ENCODE measurements around the gene MCTP1.

MCTP1 gene

GRCh38 chr5:95110118-95110517, 174.8 kb downstream of the MCTP1 start:
- ChIA-PET CTCF (no interaction called here), POLR2A (no interaction called here)
- no peak for DNase-seq (ENCODE audit: extremely low spot score)
- TF ChIP-seq HDGF (IDR thresholded peaks at IDR 0.05; ENCODE audit: borderline replicate concordance) (no peak), L3MBTL2 (conservative IDR thresholded peaks at IDR 0.05) (no peak), ZNF384 (IDR thresholded peaks at IDR 0.05) (no peak), TARDBP (IDR thresholded peaks at IDR 0.05) (no peak), BHLHE40 (IDR thresholded peaks at IDR 0.05; ENCODE audit: borderline replicate concordance) (no peak), FOXA1 (IDR thresholded peaks at IDR 0.05) (no peak), ARNT (IDR thresholded peaks at IDR 0.05) (no peak), LEF1 (IDR thresholded peaks at IDR 0.05; ENCODE audit: borderline replicate concordance) (no peak), CTBP1 (IDR thresholded peaks at IDR 0.05; ENCODE audit: borderline replicate concordance) (no peak)

DNA sequence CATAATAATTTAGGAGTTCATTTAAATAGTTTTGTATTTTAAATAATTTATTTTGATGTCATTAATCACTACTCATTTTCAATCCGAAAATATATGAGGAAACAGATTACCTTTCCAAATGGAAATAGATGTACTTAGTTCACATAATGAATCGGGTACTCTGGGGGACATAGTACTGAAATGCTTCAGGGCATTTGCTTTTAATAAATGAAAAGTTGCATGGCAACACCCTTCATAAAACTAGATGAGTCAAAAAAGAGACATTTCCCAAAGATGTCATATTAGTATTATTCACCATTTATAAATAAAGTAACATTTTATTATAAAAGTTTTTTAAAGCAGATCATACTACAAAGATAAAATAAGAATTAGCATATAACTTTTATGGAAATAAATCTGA, 177.8 kb downstream of the MCTP1 start:
- DNase-seq (ENCODE audit: extremely low spot score): no peak
- ChIA-PET CTCF (no interaction called here), POLR2A (no interaction called here)
- TF ChIP-seq FOXM1 (IDR thresholded peaks at IDR 0.05; ENCODE audit: borderline replicate concordance) (no peak), CTBP1 (IDR thresholded peaks at IDR 0.05; ENCODE audit: borderline replicate concordance) (no peak), BHLHE40 (IDR thresholded peaks at IDR 0.05; ENCODE audit: borderline replicate concordance) (no peak), NFRKB (IDR thresholded peaks at IDR 0.05) (no peak), L3MBTL2 (conservative IDR thresholded peaks at IDR 0.05) (no peak), ZNF384 (IDR thresholded peaks at IDR 0.05) (no peak), TARDBP (IDR thresholded peaks at IDR 0.05) (no peak), HDGF (IDR thresholded peaks at IDR 0.05; ENCODE audit: borderline replicate concordance) (no peak), ARNT (IDR thresholded peaks at IDR 0.05) (no peak), SP1 (IDR thresholded peaks at IDR 0.05) (no peak)

DNA sequence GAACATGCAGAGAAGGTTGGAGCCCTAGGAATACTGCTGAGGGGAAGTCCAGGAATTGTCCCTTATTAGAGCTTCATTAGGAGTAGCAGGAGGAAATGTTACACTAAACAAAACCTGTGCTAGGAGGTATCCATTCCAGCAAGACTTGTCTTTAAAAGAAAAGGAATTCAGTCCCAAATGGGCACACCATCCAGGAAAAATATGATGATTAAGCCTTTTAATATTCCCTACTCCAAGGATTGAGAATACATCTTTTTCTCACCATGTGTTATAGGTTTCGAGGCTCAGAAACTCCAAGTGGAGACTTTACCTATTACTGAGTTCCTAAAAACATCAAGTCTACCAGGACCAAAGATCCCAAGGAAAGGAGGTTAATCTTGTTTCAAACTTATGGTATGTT, 179.3 kb downstream of the MCTP1 start:
- CTCF ChIA-PET: no interaction called here
- POLR2A ChIA-PET: no interaction called here
- TF ChIP-seq SUZ12 (IDR thresholded peaks at IDR 0.05) (no peak), CTBP1 (IDR thresholded peaks at IDR 0.05; ENCODE audit: borderline replicate concordance) (no peak), L3MBTL2 (conservative IDR thresholded peaks at IDR 0.05) (no peak), FOXM1 (IDR thresholded peaks at IDR 0.05; ENCODE audit: borderline replicate concordance) (no peak), BHLHE40 (IDR thresholded peaks at IDR 0.05; ENCODE audit: borderline replicate concordance) (no peak), ZNF384 (IDR thresholded peaks at IDR 0.05) (no peak), FOXK2 (IDR thresholded peaks at IDR 0.05) (no peak), FOXA1 (IDR thresholded peaks at IDR 0.05) (no peak), ARNT (IDR thresholded peaks at IDR 0.05) (no peak)
- no peak for DNase-seq (ENCODE audit: extremely low spot score)

GRCh38 chr5:95102687-95103086, 182.2 kb downstream of the MCTP1 start:
- no peak for DNase-seq (ENCODE audit: extremely low spot score)
- CTCF ChIA-PET: no interaction called here
- TF ChIP-seq FOXA1 (IDR thresholded peaks at IDR 0.05) (no peak), LEF1 (IDR thresholded peaks at IDR 0.05; ENCODE audit: borderline replicate concordance) (no peak), ZNF384 (IDR thresholded peaks at IDR 0.05) (no peak), BHLHE40 (IDR thresholded peaks at IDR 0.05; ENCODE audit: borderline replicate concordance) (no peak), CTBP1 (IDR thresholded peaks at IDR 0.05; ENCODE audit: borderline replicate concordance) (no peak), TARDBP (IDR thresholded peaks at IDR 0.05) (no peak), ELF4 (IDR thresholded peaks at IDR 0.05) (no peak)
- POLR2A ChIA-PET: no interaction called here

- DNase-seq (ENCODE audit: extremely low spot score): no peak
- POLR2A ChIA-PET: no interaction called here
- TF ChIP-seq L3MBTL2 (conservative IDR thresholded peaks at IDR 0.05) (no peak), CTBP1 (IDR thresholded peaks at IDR 0.05; ENCODE audit: borderline replicate concordance) (no peak), FOXA1 (IDR thresholded peaks at IDR 0.05) (no peak), NFRKB (IDR thresholded peaks at IDR 0.05) (no peak), ELF4 (IDR thresholded peaks at IDR 0.05) (no peak), LEF1 (IDR thresholded peaks at IDR 0.05; ENCODE audit: borderline replicate concordance) (no peak), TARDBP (IDR thresholded peaks at IDR 0.05) (no peak), SUZ12 (IDR thresholded peaks at IDR 0.05) (no peak), BHLHE40 (IDR thresholded peaks at IDR 0.05; ENCODE audit: borderline replicate concordance) (no peak), PKNOX1 (IDR thresholded peaks at IDR 0.05) (no peak), FOXM1 (IDR thresholded peaks at IDR 0.05; ENCODE audit: borderline replicate concordance) (no peak)
- CTCF ChIA-PET: no interaction called here
Observed at GRCh38 chr5:95102080-95102479, 182.8 kb downstream of the MCTP1 start.

DNA sequence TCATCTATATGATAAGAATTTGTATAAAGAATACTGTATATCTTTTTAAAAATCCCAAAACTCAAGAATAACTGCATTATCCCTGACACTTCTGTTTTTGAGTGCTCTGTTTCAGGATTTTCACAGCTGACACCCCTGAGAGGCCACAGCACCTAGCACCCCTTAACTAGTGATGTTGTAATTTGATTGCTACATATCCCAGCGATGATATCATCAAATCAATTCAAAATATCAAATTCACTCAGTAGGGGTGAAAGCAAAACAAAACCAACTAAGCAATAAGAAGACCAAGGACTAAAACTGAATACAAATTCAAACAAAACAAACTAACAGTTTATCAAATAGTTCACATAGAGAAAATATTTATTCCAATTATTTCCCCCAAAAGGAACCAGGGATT, 184.3 kb downstream of the MCTP1 start:
- ChIA-PET CTCF (no interaction called here), POLR2A (no interaction called here)
- no peak for DNase-seq (ENCODE audit: extremely low spot score)
- TF ChIP-seq NFRKB (IDR thresholded peaks at IDR 0.05): no peak
- no peak for TF ChIP-seq BHLHE40 (IDR thresholded peaks at IDR 0.05; ENCODE audit: borderline replicate concordance)
- no peak for TF ChIP-seq FOXK2 (IDR thresholded peaks at IDR 0.05)
- no peak for TF ChIP-seq ZNF384 (IDR thresholded peaks at IDR 0.05)
- no peak for TF ChIP-seq TARDBP (IDR thresholded peaks at IDR 0.05)
- no peak for TF ChIP-seq CTBP1 (IDR thresholded peaks at IDR 0.05; ENCODE audit: borderline replicate concordance)
- TF ChIP-seq L3MBTL2 (conservative IDR thresholded peaks at IDR 0.05): no peak
- no peak for TF ChIP-seq HDGF (IDR thresholded peaks at IDR 0.05; ENCODE audit: borderline replicate concordance)
- TF ChIP-seq ARNT (IDR thresholded peaks at IDR 0.05): no peak
- no peak for TF ChIP-seq SP1 (IDR thresholded peaks at IDR 0.05)
- TF ChIP-seq LEF1 (IDR thresholded peaks at IDR 0.05; ENCODE audit: borderline replicate concordance): no peak
- no peak for TF ChIP-seq ELF4 (IDR thresholded peaks at IDR 0.05)
- TF ChIP-seq SUZ12 (IDR thresholded peaks at IDR 0.05): no peak
- TF ChIP-seq PKNOX1 (IDR thresholded peaks at IDR 0.05): no peak
- no peak for TF ChIP-seq FOXA1 (IDR thresholded peaks at IDR 0.05)

DNA sequence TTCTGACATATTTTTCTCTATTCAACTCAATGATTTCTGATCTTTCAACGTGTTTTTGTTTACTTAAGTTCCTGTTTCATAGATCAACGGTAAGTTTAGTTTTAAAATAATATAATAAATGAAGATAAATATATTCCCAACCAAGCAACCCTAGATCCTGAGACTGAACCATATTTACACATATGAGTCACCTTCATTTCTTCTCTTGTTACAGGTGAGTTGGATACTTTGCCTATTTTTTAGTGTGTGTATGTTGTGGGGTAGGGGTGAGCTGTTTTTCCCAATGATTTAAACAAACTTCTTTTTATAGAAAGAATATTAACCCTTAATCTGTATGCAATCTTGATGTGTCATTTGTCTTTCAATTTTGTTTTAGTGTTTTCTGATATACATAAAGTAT, 186.9 kb downstream of the MCTP1 start:
- CTCF ChIA-PET: no interaction called here
- POLR2A ChIA-PET: no interaction called here
- no peak for DNase-seq (ENCODE audit: extremely low spot score)
- no peak for TF ChIP-seq BHLHE40 (IDR thresholded peaks at IDR 0.05; ENCODE audit: borderline replicate concordance)
- TF ChIP-seq L3MBTL2 (conservative IDR thresholded peaks at IDR 0.05): no peak
- TF ChIP-seq CTBP1 (IDR thresholded peaks at IDR 0.05; ENCODE audit: borderline replicate concordance): no peak
